H9 (cell line): ENCODE results near the gene ACVR1. TPM values are rescaled to one million over a fixed set of nuclear protein-coding genes. Genes with fewer than 3 reads are reported as not detected.

Source experiments
- DNase-seq: peaks from one replicate; pipeline ENCODE4 v3.0.0-alpha.2; 2017
- H2AFZ ChIP-seq: one replicate; pipeline ENCODE4 v1.6.1; 2013; ENCODE audit warnings: mild to moderate bottlenecking, low read length, control low read depth, moderate library complexity
- H2AK5ac ChIP-seq: 2 replicates; pipeline ENCODE4 v1.6.1; 2013; ENCODE audit warnings: low read length, control low read depth, mixed read lengths; ENCODE audit not compliant: insufficient read length
- H2BK120ac ChIP-seq: one replicate; pipeline ENCODE4 v1.6.1; 2013; ENCODE audit warnings: low read depth, mild to moderate bottlenecking, low read length, control low read depth, inconsistent platforms; ENCODE audit not compliant: poor library complexity, severe bottlenecking
- H2BK12ac ChIP-seq: 2 replicates; pipeline ENCODE4 v1.6.1; 2013; ENCODE audit warnings: low read length, control low read depth, mixed read lengths, low read depth; ENCODE audit not compliant: insufficient read length
- H2BK15ac ChIP-seq: 2 replicates; pipeline ENCODE4 v1.6.1; 2013; ENCODE audit warnings: low read depth, low read length, control low read depth
- H2BK20ac ChIP-seq: one replicate; pipeline ENCODE4 v1.6.1; 2013; ENCODE audit warnings: low read depth, mild to moderate bottlenecking, low read length, control low read depth, inconsistent platforms; ENCODE audit not compliant: poor library complexity, severe bottlenecking
- H2BK5ac ChIP-seq: 2 replicates; pipeline ENCODE4 v1.6.1; 2013; ENCODE audit warnings: low read length, control low read depth, mixed read lengths; ENCODE audit not compliant: insufficient read length
- H3K14ac ChIP-seq: 2 replicates; pipeline ENCODE4 v1.6.1; 2013; ENCODE audit warnings: low read length, control low read depth; ENCODE audit not compliant: insufficient read depth
- H3K18ac ChIP-seq: 2 replicates; pipeline ENCODE4 v1.6.1; 2013; ENCODE audit warnings: low read depth, mild to moderate bottlenecking, mixed read lengths, low read length, control low read depth; ENCODE audit not compliant: insufficient read length
- H3K23ac ChIP-seq: 2 replicates; pipeline ENCODE4 v1.6.1; 2013; ENCODE audit warnings: low read length, control low read depth, mixed read lengths, low read depth; ENCODE audit not compliant: insufficient read length
- H3K23me2 ChIP-seq: 2 replicates; pipeline ENCODE4 v1.6.1; 2013; ENCODE audit warnings: low read depth, mild to moderate bottlenecking, mixed read lengths, low read length, control low read depth; ENCODE audit not compliant: insufficient read length, poor library complexity, severe bottlenecking
- H3K27ac ChIP-seq: 2 replicates; pipeline ENCODE4 v1.5.1; 2013; ENCODE audit warnings: low read length, control low read depth, mixed read lengths, low read depth; ENCODE audit not compliant: insufficient read length
- H3K27me3 ChIP-seq: 2 replicates; pipeline ENCODE4 v1.6.1; 2013; ENCODE audit warnings: low read length, control low read depth, inconsistent platforms; ENCODE audit not compliant: insufficient read depth
- H3K4ac ChIP-seq: 2 replicates; pipeline ENCODE4 v1.6.1; 2013; ENCODE audit warnings: low read depth, mild to moderate bottlenecking, control low read depth, inconsistent platforms, low read length, moderate library complexity
- H3K4me1 ChIP-seq: 2 replicates; pipeline ENCODE4 v1.6.1; 2013; ENCODE audit warnings: low read length, control low read depth, inconsistent platforms; ENCODE audit not compliant: insufficient read depth
- H3K4me2 ChIP-seq: 2 replicates; pipeline ENCODE4 v1.6.1; 2013; ENCODE audit warnings: low read length, control low read depth, mixed read lengths; ENCODE audit not compliant: insufficient read length, insufficient read depth
- H3K56ac ChIP-seq: 2 replicates; pipeline ENCODE4 v1.6.1; 2013; ENCODE audit warnings: low read depth, mild to moderate bottlenecking, mixed read lengths, low read length, control low read depth; ENCODE audit not compliant: insufficient read length
- H3K79me1 ChIP-seq: 2 replicates; pipeline ENCODE4 v1.6.1; 2013; ENCODE audit warnings: low read depth, mild to moderate bottlenecking, moderate library complexity, low read length, control low read depth, inconsistent platforms; ENCODE audit not compliant: insufficient read depth, poor library complexity, severe bottlenecking
- H3K79me2 ChIP-seq: 2 replicates; pipeline ENCODE4 v1.6.1; 2013; ENCODE audit warnings: low read length, control low read depth, inconsistent platforms; ENCODE audit not compliant: insufficient read depth
- H3K9ac ChIP-seq: 2 replicates; pipeline ENCODE4 v1.6.1; 2013; ENCODE audit warnings: low read length, control low read depth, mixed read lengths; ENCODE audit not compliant: insufficient read length; ENCODE audit errors: extremely low read depth
- H3K9me3 ChIP-seq: one replicate; pipeline ENCODE4 v1.6.1; 2013; ENCODE audit warnings: low read depth, low read length, inconsistent platforms; ENCODE audit not compliant: control insufficient read depth
- H3T11ph ChIP-seq: one replicate; pipeline ENCODE4 v1.6.1; 2013; ENCODE audit warnings: mild to moderate bottlenecking, low read length, control low read depth, inconsistent platforms
- H4K20me1 ChIP-seq: one replicate; pipeline ENCODE4 v1.6.1; 2013; ENCODE audit not compliant: control insufficient read depth, insufficient read length, insufficient read depth
- H4K5ac ChIP-seq: 2 replicates; pipeline ENCODE4 v1.6.1; 2013; ENCODE audit warnings: low read depth, mild to moderate bottlenecking, mixed read lengths, low read length, control low read depth; ENCODE audit not compliant: insufficient read length
- H4K8ac ChIP-seq: replicated peaks from 2 replicates; pipeline ENCODE4 v1.6.1; 2013; ENCODE audit warnings: low read length, control low read depth, mixed read lengths, low read depth; ENCODE audit not compliant: insufficient read length
- H4K91ac ChIP-seq: 2 replicates; pipeline ENCODE4 v1.6.1; 2013; ENCODE audit warnings: low read depth, mild to moderate bottlenecking, moderate library complexity, mixed read lengths, low read length, control low read depth; ENCODE audit not compliant: insufficient read length
- H3K27ac Mint-ChIP-seq, 3 experiments: 2 replicates in 2 of 3; 3 replicates in 1 of 3; pipeline ENCODE4 v1.8.0; 2020 to 2021; ENCODE audit warnings: mixed read lengths in 3 of 3, mild to moderate bottlenecking in 1 of 3, moderate library complexity in 1 of 3
- H3K27me3 Mint-ChIP-seq: 2 replicates; pipeline ENCODE4 v1.8.0; 2021; ENCODE audit warnings: low read depth, mild to moderate bottlenecking, moderate library complexity, mixed read lengths
- H3K36me3 Mint-ChIP-seq, 3 experiments: 2 replicates in 2 of 3; 3 replicates in 1 of 3; pipeline ENCODE4 v1.8.0; 2020 to 2021; ENCODE audit warnings: low read depth in 3 of 3, mixed read lengths in 3 of 3; ENCODE audit not compliant: insufficient read depth in 1 of 3
- H3K4me1 Mint-ChIP-seq, 2 experiments: 2 replicates each; pipeline ENCODE4 v1.8.0; 2020; ENCODE audit warnings: mixed read lengths in 2 of 2
- H3K4me3 Mint-ChIP-seq, 2 experiments: 2 replicates in 1 of 2; 3 replicates in 1 of 2; pipeline ENCODE4 v1.8.0; 2020 to 2021; ENCODE audit warnings: mild to moderate bottlenecking in 2 of 2, mixed read lengths in 2 of 2, moderate library complexity in 1 of 2
- H3K9me3 Mint-ChIP-seq, 2 experiments: 2 replicates in 1 of 2; 3 replicates in 1 of 2; pipeline ENCODE4 v1.8.0; 2020; ENCODE audit warnings: mild to moderate bottlenecking in 2 of 2, mixed read lengths in 2 of 2, moderate library complexity in 1 of 2
- WGBS: extraction: QIAGEN DNeasy Blood & Tissue Kit; methylation state at CpG from one replicate; pipeline ENCODE4 v1.1.7; 2013; ENCODE audit warnings: missing lambda C conversion rate, low lambda C conversion rate, mixed read lengths; ENCODE audit not compliant: insufficient read length; ENCODE audit errors: extremely low coverage; 5-methylcytosine and 5-hydroxymethylcytosine counted together
- total RNA-seq: library from RNA; stranded (reverse); gene quantifications from 2 replicates; pipeline ENCODE4 v1.2.1, GENCODE V29; 2021
- TF ChIP-seq, protein P1 (sequence below): fragments of 200-600 bp; sonication (generic); conservative IDR thresholded peaks from 3 replicates; pipeline ENCODE4 v1.8.0; 2021; ENCODE audit warnings: antibody characterized with exemption, mild to moderate bottlenecking

ACVR1 gene
- total RNA-seq, 1 experiment from 2014 or later, result 21.2 TPM

DNA sequence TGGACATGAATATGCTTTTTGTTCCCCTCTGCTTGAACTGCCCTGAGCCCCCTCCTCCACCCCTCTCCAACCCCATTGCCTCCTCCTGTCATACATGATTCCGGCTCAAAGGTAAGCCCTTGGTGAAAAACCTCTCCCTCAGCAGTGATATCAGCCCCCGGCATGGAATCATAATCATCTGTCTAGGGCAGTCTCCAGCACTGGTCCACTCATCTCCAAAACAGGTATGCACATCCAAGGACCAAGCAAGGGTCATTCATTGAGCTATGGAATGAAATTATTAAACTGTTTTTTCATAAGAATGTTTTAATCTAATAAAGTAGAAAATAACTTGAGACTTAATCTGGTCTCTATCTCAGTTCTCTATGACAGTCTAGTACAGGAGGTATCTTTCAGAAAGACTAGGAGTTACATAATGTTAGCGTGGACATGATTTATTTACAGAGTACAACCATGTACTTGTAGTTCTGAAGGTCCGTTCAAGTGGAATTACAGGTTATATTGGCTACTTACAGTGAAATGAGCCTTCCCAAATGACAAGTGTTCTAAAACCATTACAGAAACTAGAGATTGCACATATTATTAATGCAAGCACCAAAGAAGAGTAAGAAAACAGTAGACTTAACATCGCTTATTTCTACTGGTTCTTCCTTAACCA is 75.2 kb downstream of the ACVR1 start:
- DNase-seq, result no peak
- H3K23me2 ChIP-seq, result no peaks in the 10 kb centered on the region
- Mint-ChIP-seq H3K9me3 (no peaks in the 10 kb centered on the region), H3K27me3 (no peaks in the 10 kb centered on the region), H3K4me3 (no peak overlapping the region), H3K4me1 (no peaks in the 10 kb centered on the region), H3K36me3 (peaks cover 0 to 6% (median 0%) of the 10 kb centered on the region in 3 experiments; a peak in 4 of 7 replicates), H3K27ac (no peak overlapping the region)
- no peak overlapping the region for H3K56ac ChIP-seq
- no peak overlapping the region for H3K4me2 ChIP-seq
- H4K20me1 ChIP-seq, result no peaks in the 10 kb centered on the region
- H3K79me2 ChIP-seq, result no peaks in the 10 kb centered on the region
- no peak overlapping the region for H3K14ac ChIP-seq
- no peaks in the 10 kb centered on the region for H3K4me1 ChIP-seq
- H3K79me1 ChIP-seq, result no peaks in the 10 kb centered on the region
- H3K9ac ChIP-seq, result no peak overlapping the region
- H3K4ac ChIP-seq, result no peak overlapping the region
- H2BK120ac ChIP-seq, result no peak overlapping the region
- no peak overlapping the region for H3K23ac ChIP-seq
- H2BK12ac ChIP-seq, result no peak overlapping the region
- TF ChIP-seq, protein P1, sequence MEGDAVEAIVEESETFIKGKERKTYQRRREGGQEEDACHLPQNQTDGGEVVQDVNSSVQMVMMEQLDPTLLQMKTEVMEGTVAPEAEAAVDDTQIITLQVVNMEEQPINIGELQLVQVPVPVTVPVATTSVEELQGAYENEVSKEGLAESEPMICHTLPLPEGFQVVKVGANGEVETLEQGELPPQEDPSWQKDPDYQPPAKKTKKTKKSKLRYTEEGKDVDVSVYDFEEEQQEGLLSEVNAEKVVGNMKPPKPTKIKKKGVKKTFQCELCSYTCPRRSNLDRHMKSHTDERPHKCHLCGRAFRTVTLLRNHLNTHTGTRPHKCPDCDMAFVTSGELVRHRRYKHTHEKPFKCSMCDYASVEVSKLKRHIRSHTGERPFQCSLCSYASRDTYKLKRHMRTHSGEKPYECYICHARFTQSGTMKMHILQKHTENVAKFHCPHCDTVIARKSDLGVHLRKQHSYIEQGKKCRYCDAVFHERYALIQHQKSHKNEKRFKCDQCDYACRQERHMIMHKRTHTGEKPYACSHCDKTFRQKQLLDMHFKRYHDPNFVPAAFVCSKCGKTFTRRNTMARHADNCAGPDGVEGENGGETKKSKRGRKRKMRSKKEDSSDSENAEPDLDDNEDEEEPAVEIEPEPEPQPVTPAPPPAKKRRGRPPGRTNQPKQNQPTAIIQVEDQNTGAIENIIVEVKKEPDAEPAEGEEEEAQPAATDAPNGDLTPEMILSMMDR, result no peak
- no peak overlapping the region for H2BK15ac ChIP-seq
- no peak overlapping the region for H3T11ph ChIP-seq
- H2AFZ ChIP-seq, result no peak overlapping the region
- H3K27me3 ChIP-seq, result no peaks in the 10 kb centered on the region
- H4K5ac ChIP-seq, result no peak overlapping the region
- H4K8ac ChIP-seq, result no peak overlapping the region
- no CpG with 5 or more reads among the region's 5 CpGs for WGBS
- no peak overlapping the region for H3K18ac ChIP-seq
- no peak overlapping the region for H2BK5ac ChIP-seq
- no peak overlapping the region for H2AK5ac ChIP-seq
- H3K27ac ChIP-seq, result no peak overlapping the region
- H3K9me3 ChIP-seq, result no peaks in the 10 kb centered on the region
- no peak overlapping the region for H2BK20ac ChIP-seq
- no peak overlapping the region for H4K91ac ChIP-seq
